Suprapubic skin (tissue), 4 donors: ENCODE measurements around the gene PRKCZ. TPM values are rescaled to one million over a fixed set of nuclear protein-coding genes. Genes with fewer than 3 reads are reported as not detected.
A peak's percentile ranks its signal among the peaks of the same experiment; 100 is the strongest.

ENCODE experiments used
- DNase-seq, 2 donors: peaks; one replicate each; pipeline ENCODE4 v3.0.0-alpha.2; 2019; ENCODE audit warnings: low spot score in 2 of 2
- H3K27ac ChIP-seq: fragments of 200-600 bp; sonication (generic); one replicate; pipeline ENCODE4 v1.5.1; 2019
- H3K27me3 ChIP-seq: fragments of 200-600 bp; sonication (generic); one replicate; pipeline ENCODE4 v1.5.1; 2019
- H3K36me3 ChIP-seq: fragments of 200-600 bp; sonication (generic); one replicate; pipeline ENCODE4 v1.5.1; 2019
- H3K4me1 ChIP-seq: fragments of 200-600 bp; sonication (generic); one replicate; pipeline ENCODE4 v1.5.1; 2019
- H3K4me3 ChIP-seq: fragments of 200-600 bp; sonication (generic); one replicate; pipeline ENCODE4 v1.5.1; 2019; ENCODE audit warnings: mild to moderate bottlenecking
- H3K9me3 ChIP-seq: fragments of 200-600 bp; sonication (generic); one replicate; pipeline ENCODE4 v1.5.1; 2019
- EP300 ChIP-seq: sonication (generic); formaldehyde crosslinking; IDR thresholded peaks from one replicate; pipeline ENCODE4 v1.6.1; 2017; ENCODE audit warnings: antibody characterized with exemption
- POLR2A ChIP-seq, 2 donors: fragments of 450-650 bp; IDR thresholded peaks; one replicate each; pipeline ENCODE4 v1.6.1; 2017; ENCODE audit warnings: antibody characterized with exemption in 2 of 2, mild to moderate bottlenecking in 2 of 2, moderate library complexity in 2 of 2
- POLR2AphosphoS5 ChIP-seq, 3 donors: sonication (generic); formaldehyde crosslinking; IDR thresholded peaks; one replicate each; pipeline ENCODE4 v1.6.1; 2017; ENCODE audit warnings: antibody characterized with exemption in 3 of 3
- WGBS: methylation state at CpG from one replicate; pipeline ENCODE4 v1.1.5; 2018; 5-methylcytosine and 5-hydroxymethylcytosine counted together
- total RNA-seq, 4 donors: library from RNA; depleted of rRNA; stranded (reverse); fragments of >200 nt; gene quantifications; one replicate each; pipeline ENCODE4 v1.1.0, GENCODE V29; 2016
- TF ChIP-seq, protein P1 (sequence below), 2 donors: fragments of 200-600 bp in 1 of 2; fragments of 450-650 bp in 1 of 2; sonication (generic) in 1 of 2; IDR thresholded peaks; one replicate each; pipeline ENCODE4 v1.5.1; 2016 to 2019; ENCODE audit warnings: antibody characterized with exemption in 2 of 2, mild to moderate bottlenecking in 1 of 2, moderate library complexity in 1 of 2

The PRKCZ gene
- total RNA-seq, 4 donors from 2014 or later: 21.7 to 31.5 (median 25.4) TPM

DNA sequence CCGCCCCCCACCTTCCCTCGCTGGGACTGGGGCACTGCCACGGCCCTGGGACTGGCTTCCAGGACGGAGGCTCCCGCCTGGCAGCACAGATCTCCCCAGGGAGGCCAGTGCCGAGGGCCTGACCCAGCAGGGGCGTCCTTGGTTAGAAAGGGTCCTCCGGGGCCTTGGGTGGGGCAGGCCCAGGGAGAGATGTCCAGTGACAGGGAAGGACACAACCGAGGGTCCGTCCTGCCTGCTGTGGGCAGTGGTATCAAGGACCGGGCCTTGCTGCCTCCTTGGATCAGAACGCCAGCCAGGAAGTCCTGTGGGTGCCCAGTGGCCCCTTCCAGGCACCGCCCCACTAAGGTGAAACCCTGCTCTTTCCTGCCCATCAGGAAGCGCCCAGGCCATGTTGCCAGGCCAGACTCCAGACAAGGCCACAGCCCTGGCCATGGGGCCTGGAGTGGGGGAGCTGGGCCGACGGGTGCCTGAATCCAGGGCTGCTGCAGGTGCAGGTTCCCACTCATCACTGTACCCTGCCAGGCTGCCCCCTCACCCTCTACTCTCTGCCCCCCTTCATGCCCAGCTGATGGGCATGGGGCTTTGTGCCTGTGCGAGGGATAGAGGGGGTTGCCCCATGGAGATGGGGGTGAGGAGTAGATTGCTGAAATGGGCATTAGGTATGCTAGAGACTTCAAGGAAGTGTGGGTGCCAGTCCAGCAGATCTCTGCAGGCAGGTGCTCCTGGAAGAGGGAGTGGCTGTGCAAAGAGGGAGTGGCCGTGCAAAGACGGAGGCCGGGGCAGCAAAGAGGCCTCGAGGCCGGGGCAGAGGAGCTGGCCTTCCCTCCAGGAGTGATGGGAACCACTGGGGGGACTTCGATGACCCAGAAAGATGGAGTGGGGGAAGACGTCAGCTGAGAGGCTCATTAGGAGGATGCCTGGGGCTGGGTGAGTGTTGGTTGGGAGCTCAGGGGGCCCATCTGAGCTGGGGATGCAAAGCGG lies 2.2 kb upstream of the PRKCZ start:
- no peak overlapping the region for H3K4me3 ChIP-seq
- H3K27ac ChIP-seq: no peak overlapping the region
- no peaks in the 10 kb centered on the region for H3K36me3 ChIP-seq
- no peaks in the 10 kb centered on the region for H3K9me3 ChIP-seq
- H3K27me3 ChIP-seq: peaks cover 44% of the 10 kb centered on the region
- peaks cover 51% of the 10 kb centered on the region for H3K4me1 ChIP-seq
- no peak for DNase-seq
- WGBS: 76% methylated on average over 14 of the region's 25 CpGs
- TF ChIP-seq, protein P1, sequence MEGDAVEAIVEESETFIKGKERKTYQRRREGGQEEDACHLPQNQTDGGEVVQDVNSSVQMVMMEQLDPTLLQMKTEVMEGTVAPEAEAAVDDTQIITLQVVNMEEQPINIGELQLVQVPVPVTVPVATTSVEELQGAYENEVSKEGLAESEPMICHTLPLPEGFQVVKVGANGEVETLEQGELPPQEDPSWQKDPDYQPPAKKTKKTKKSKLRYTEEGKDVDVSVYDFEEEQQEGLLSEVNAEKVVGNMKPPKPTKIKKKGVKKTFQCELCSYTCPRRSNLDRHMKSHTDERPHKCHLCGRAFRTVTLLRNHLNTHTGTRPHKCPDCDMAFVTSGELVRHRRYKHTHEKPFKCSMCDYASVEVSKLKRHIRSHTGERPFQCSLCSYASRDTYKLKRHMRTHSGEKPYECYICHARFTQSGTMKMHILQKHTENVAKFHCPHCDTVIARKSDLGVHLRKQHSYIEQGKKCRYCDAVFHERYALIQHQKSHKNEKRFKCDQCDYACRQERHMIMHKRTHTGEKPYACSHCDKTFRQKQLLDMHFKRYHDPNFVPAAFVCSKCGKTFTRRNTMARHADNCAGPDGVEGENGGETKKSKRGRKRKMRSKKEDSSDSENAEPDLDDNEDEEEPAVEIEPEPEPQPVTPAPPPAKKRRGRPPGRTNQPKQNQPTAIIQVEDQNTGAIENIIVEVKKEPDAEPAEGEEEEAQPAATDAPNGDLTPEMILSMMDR (IDR thresholded peaks at IDR 0.05): no peak
- TF ChIP-seq POLR2AphosphoS5 (IDR thresholded peaks at IDR 0.05) (no peak), EP300 (no peak), POLR2A (IDR thresholded peaks at IDR 0.05) (no peak)

DNA sequence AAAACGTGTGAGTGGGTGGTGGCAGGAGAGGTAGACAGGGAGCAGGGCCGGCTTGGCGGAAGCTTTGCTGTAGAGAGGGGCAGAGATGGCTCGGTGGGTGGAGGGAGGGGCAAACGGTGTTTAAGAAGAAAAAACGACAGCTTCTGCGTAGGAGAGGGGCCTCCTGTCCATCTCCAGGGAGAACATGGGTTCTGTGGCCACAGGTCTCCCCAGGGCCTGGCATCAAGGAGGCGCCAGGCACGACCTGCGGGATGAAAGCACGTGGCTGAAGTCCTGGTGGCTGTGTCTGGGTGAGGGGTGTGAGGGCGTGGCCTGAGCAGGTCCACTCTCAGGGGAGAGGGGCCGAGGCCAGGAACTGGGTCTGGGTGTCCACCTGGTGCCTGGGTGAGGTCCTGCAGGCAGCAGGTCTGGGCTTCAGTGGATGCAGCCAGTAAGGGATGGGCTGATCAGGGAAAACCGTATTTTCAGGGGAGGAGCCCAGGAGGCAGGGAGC lies 940 bp upstream of the PRKCZ start:
- TF ChIP-seq POLR2A (IDR thresholded peaks at IDR 0.05) (no peak), EP300 (no peak), POLR2AphosphoS5 (IDR thresholded peaks at IDR 0.05) (no peak)
- TF ChIP-seq, protein P1 (IDR thresholded peaks at IDR 0.05): peak in 1 of 2 donors; percentile 9
- DNase-seq: no peak
- no peaks in the 10 kb centered on the region for H3K9me3 ChIP-seq
- no peak overlapping the region for H3K27ac ChIP-seq
- no peaks in the 10 kb centered on the region for H3K36me3 ChIP-seq
- 46% methylated on average over 14 of the region's 14 CpGs for WGBS
- peak overlapping the region; percentile 62 for H3K4me3 ChIP-seq
- peaks cover 51% of the 10 kb centered on the region for H3K4me1 ChIP-seq
- peaks cover 44% of the 10 kb centered on the region for H3K27me3 ChIP-seq

DNA sequence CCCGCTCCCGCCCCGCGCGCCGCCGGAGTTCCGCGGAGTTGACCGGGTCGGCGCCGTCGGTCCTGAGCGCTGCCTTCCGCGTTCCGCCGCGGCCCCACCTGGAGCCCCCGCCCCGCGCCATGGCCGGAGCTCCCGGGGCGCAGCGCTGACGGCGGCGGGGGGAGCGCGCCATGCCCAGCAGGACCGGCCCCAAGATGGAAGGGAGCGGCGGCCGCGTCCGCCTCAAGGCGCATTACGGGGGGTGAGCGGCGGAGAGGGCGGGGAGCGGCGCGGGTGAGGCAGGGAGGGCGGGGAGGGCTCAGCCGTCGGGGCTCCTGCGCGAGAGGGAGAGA lies 216 bp downstream of the PRKCZ start:
- Histone ChIP-seq H3K9me3 (no peaks in the 10 kb centered on the region), H3K27ac (peak overlapping the region; percentile 3), H3K4me1 (peaks cover 39% of the 10 kb centered on the region), H3K27me3 (peaks cover 44% of the 10 kb centered on the region), H3K36me3 (no peaks in the 10 kb centered on the region), H3K4me3 (peak overlapping the region; percentile 62)
- 0% methylated on average over 7 of the region's 51 CpGs for WGBS
- TF ChIP-seq, protein P1 (IDR thresholded peaks at IDR 0.05): no peak
- TF ChIP-seq EP300: no peak
- no peak for TF ChIP-seq POLR2AphosphoS5 (IDR thresholded peaks at IDR 0.05)
- TF ChIP-seq POLR2A (IDR thresholded peaks at IDR 0.05): no peak
- DNase-seq: no peak

GRCh38 chr1:2050793-2051682 lies 827 bp downstream of the PRKCZ start:
- TF ChIP-seq, protein P1 (IDR thresholded peaks at IDR 0.05): no peak
- TF ChIP-seq POLR2A (IDR thresholded peaks at IDR 0.05): no peak
- no peak for TF ChIP-seq EP300
- TF ChIP-seq POLR2AphosphoS5 (IDR thresholded peaks at IDR 0.05): no peak
- Histone ChIP-seq H3K9me3 (no peaks in the 10 kb centered on the region), H3K4me1 (peaks cover 33% of the 10 kb centered on the region), H3K27ac (peak overlapping the region; percentile 3), H3K4me3 (peak overlapping the region; percentile 62), H3K36me3 (peaks cover 3% of the 10 kb centered on the region), H3K27me3 (peaks cover 44% of the 10 kb centered on the region)
- no peak for DNase-seq
- 2% methylated on average over 21 of the region's 84 CpGs for WGBS
